Hepatocyte (in vitro differentiated cells): ENCODE results near the gene OR10J4. TPM values are rescaled to one million over a fixed set of nuclear protein-coding genes. Genes with fewer than 3 reads are reported as not detected.

Experiments used
- DNase-seq: peaks from one replicate; pipeline ENCODE4 v3.0.0-alpha.2; 2016; ENCODE audit warnings: low spot score
- H2AFZ ChIP-seq: fragments of 200-600 bp; sonication (generic); 2 replicates; pipeline ENCODE4 v1.6.0; 2016; ENCODE audit warnings: antibody characterized with exemption, mild to moderate bottlenecking
- H3K27ac ChIP-seq: fragments of 200-600 bp; sonication (generic); 2 replicates; pipeline ENCODE4 v1.5.1; 2016; ENCODE audit warnings: mild to moderate bottlenecking
- H3K27me3 ChIP-seq: fragments of 200-600 bp; sonication (generic); 2 replicates; pipeline ENCODE4 v1.6.1; 2016
- H3K36me3 ChIP-seq: fragments of 200-600 bp; sonication (generic); replicated peaks from 2 replicates; pipeline ENCODE4 v1.5.1; 2016; ENCODE audit warnings: low read depth; ENCODE audit not compliant: insufficient read depth
- H3K4me1 ChIP-seq: fragments of 200-600 bp; sonication (generic); 2 replicates; pipeline ENCODE4 v1.5.1; 2016; ENCODE audit warnings: mild to moderate bottlenecking, moderate library complexity; ENCODE audit not compliant: insufficient read depth
- H3K4me2 ChIP-seq: fragments of 200-600 bp; sonication (generic); 2 replicates; pipeline ENCODE4 v1.6.0; 2016
- H3K4me3 ChIP-seq: fragments of 200-600 bp; sonication (generic); 2 replicates; pipeline ENCODE4 v1.5.1; 2016; ENCODE audit warnings: mild to moderate bottlenecking
- H3K79me2 ChIP-seq: fragments of 200-600 bp; sonication (generic); 2 replicates; pipeline ENCODE4 v1.6.0; 2017; ENCODE audit warnings: mild to moderate bottlenecking
- H3K9me2 ChIP-seq: fragments of 200-600 bp; sonication (generic); replicated peaks from 2 replicates; pipeline ENCODE4 v1.6.0; 2017; ENCODE audit warnings: mild to moderate bottlenecking; ENCODE audit not compliant: insufficient read depth
- H3K9me3 ChIP-seq: fragments of 200-600 bp; sonication (generic); 2 replicates; pipeline ENCODE4 v1.5.1; 2016; ENCODE audit warnings: low read depth, mild to moderate bottlenecking
- H4K20me1 ChIP-seq: fragments of 200-600 bp; sonication (generic); 2 replicates; pipeline ENCODE4 v1.6.0; 2016; ENCODE audit warnings: mild to moderate bottlenecking; ENCODE audit not compliant: insufficient read depth, poor library complexity, severe bottlenecking
- EZH2 ChIP-seq: fragments of 200-600 bp; sonication (generic); IDR thresholded peaks from 2 replicates; pipeline ENCODE4 v1.6.1; 2016; ENCODE audit warnings: antibody characterized with exemption, mild to moderate bottlenecking, borderline replicate concordance
- EZH2phosphoT487 ChIP-seq: fragments of 200-600 bp; sonication (generic); IDR thresholded peaks from one replicate; pipeline ENCODE4 v1.6.1; 2018; ENCODE audit warnings: antibody characterized with exemption, mild to moderate bottlenecking, low read depth, moderate library complexity; ENCODE audit not compliant: unreplicated experiment, severe bottlenecking
- WGBS: methylation state at CpG from one replicate; pipeline ENCODE4 v1.1.6; 2016; ENCODE audit warnings: low lambda C conversion rate; ENCODE audit errors: missing lambda C conversion rate; 5-methylcytosine and 5-hydroxymethylcytosine counted together
- polyA plus RNA-seq: library from polyadenylated mRNA; unstranded; fragments of >200 nt; fragmentation: Nextera tagmentation; extraction: Ambion mirVana; gene quantifications from 2 replicates; pipeline ENCODE4 v1.2.1, GENCODE V29; 2016
- total RNA-seq: library from RNA; depleted of rRNA; stranded (reverse); fragments of >200 nt; gene quantifications from 2 replicates; pipeline ENCODE4 v1.2.3, GENCODE V29; 2014
- TF ChIP-seq, protein P1 (sequence below): fragments of 200-600 bp; sonication (generic); IDR thresholded peaks from 2 replicates; pipeline ENCODE4 v1.5.1; 2016; ENCODE audit warnings: antibody characterized with exemption, mild to moderate bottlenecking; ENCODE audit not compliant: poor library complexity

The OR10J4 gene
- total RNA-seq (not detected in 2 replicates), polyA plus RNA-seq (not detected in 2 replicates)

DNA sequence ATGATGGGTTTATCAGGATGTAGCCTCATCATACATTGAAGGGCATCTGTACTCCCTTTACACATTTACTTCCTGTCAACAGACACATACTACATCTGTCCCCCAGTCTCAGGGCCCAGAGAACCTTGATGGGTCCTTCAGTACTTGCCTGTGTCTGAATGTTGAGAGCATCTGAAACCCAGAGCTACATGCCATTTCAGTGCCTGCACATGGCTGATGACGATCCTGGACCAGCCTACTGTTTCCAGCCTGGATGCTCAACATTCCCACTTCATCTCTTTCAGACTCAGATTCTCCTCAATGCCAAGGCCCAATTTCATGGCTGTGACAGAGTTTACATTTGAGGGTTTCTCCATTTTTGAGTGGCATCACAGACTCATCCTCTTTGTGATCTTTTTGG is at the start of gene OR10J4:
Gene OR10J4 (plus strand): TSS at position 301 of the 400 bp plus-strand sequence.
- Histone ChIP-seq H3K36me3 (no peaks in the 10 kb centered on the region), H3K4me2 (no peak within 1 kb of the TSS), H4K20me1 (no peaks in the 10 kb centered on the region), H3K9me2 (no peaks in the 10 kb centered on the region), H3K4me3 (no peak within 1 kb of the TSS), H3K27ac (no peak within 1 kb of the TSS), H3K9me3 (no peaks in the 10 kb centered on the region), H3K27me3 (no peaks in the 10 kb centered on the region), H3K79me2 (no peaks in the 10 kb centered on the region), H3K4me1 (no peaks in the 10 kb centered on the region), H2AFZ (no peak within 1 kb of the TSS)
- no peak for DNase-seq
- 59% methylated on average over 1 of the region's 1 CpG for WGBS
- TF ChIP-seq EZH2 = no peak
- TF ChIP-seq EZH2phosphoT487 = no peak
- TF ChIP-seq, protein P1, sequence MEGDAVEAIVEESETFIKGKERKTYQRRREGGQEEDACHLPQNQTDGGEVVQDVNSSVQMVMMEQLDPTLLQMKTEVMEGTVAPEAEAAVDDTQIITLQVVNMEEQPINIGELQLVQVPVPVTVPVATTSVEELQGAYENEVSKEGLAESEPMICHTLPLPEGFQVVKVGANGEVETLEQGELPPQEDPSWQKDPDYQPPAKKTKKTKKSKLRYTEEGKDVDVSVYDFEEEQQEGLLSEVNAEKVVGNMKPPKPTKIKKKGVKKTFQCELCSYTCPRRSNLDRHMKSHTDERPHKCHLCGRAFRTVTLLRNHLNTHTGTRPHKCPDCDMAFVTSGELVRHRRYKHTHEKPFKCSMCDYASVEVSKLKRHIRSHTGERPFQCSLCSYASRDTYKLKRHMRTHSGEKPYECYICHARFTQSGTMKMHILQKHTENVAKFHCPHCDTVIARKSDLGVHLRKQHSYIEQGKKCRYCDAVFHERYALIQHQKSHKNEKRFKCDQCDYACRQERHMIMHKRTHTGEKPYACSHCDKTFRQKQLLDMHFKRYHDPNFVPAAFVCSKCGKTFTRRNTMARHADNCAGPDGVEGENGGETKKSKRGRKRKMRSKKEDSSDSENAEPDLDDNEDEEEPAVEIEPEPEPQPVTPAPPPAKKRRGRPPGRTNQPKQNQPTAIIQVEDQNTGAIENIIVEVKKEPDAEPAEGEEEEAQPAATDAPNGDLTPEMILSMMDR = no peak

DNA sequence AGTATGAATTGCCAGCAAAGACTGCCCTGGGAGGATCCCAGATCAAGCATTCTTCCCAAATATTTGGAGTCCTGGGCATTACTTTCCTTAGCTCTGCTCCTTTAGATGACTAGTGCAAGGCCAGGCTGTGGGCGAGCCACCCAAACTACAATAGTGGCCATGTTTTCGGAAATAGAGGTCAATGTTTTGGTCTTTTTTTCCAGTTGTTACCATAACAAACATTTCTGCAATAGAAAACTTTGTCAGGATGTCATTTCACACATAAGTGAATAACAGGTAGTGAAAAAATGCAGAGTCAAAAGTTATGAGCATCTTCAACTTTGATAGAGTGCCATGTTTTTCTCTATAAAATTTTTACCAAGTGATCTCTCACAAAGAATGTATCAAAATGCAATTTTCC is 25.2 kb upstream of the OR10J4 start:
- H3K4me3 ChIP-seq = no peak overlapping the region
- 65% methylated on average over 2 of the region's 2 CpGs for WGBS

DNA sequence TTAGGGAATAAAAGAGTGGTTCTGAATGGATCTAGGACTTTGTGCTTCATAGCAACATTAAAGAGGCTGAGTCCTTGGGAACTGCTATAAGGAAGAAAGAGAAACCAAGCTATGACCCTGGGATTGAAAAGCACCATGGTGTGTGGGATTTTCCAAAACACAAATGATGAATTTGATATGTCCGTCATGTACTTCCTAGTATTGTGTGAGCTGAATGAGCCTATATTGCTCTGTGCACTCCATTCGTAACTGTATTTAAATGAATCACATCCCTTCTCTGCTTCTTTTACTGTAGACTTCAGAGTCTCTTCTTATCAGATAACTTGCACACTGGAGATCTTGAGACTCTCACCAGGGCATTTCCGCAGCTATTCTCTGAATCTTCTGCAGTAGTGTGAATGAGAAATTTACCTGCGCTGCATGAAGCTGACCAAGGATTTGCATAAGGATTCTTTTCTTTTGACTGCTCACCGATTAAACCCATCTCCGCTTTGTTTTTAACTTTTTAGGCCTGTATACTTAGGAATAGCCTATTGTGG is 23.1 kb upstream of the OR10J4 start:
- Histone ChIP-seq H4K20me1 (no peaks in the 10 kb centered on the region), H3K4me3 (no peak overlapping the region), H3K4me2 (no peak overlapping the region), H3K9me2 (no peaks in the 10 kb centered on the region), H3K27me3 (no peaks in the 10 kb centered on the region), H3K79me2 (no peaks in the 10 kb centered on the region), H3K27ac (no peak overlapping the region), H3K4me1 (no peaks in the 10 kb centered on the region), H3K36me3 (no peaks in the 10 kb centered on the region), H2AFZ (no peak overlapping the region), H3K9me3 (no peaks in the 10 kb centered on the region)
- 84% methylated on average over 6 of the region's 6 CpGs for WGBS
- TF ChIP-seq EZH2 (no peak), EZH2phosphoT487 (no peak)
- TF ChIP-seq, protein P1 = no peak
- no peak for DNase-seq

More for the DNA sequence above, 25.2 kb upstream of the OR10J4 start:
- Histone ChIP-seq H3K79me2 (no peaks in the 10 kb centered on the region), H3K36me3 (no peaks in the 10 kb centered on the region), H3K9me3 (no peaks in the 10 kb centered on the region), H3K4me2 (no peak overlapping the region), H3K9me2 (no peaks in the 10 kb centered on the region), H4K20me1 (no peaks in the 10 kb centered on the region), H3K27ac (no peak overlapping the region), H2AFZ (no peak overlapping the region), H3K27me3 (no peaks in the 10 kb centered on the region), H3K4me1 (no peaks in the 10 kb centered on the region)
- TF ChIP-seq EZH2phosphoT487 (no peak), EZH2 (no peak)
- TF ChIP-seq, protein P1 = no peak
- DNase-seq = no peak
